NCI-H2227 treated with DMSO at 0.1 percent for 48 hours (cell line): ENCODE results near the gene GIGYF2.

Source experiments
- DNase-seq: peaks from one replicate; lab custom pipeline; 2025; lab: John Stamatoyannopoulos, UW

The GIGYF2 gene

DNA sequence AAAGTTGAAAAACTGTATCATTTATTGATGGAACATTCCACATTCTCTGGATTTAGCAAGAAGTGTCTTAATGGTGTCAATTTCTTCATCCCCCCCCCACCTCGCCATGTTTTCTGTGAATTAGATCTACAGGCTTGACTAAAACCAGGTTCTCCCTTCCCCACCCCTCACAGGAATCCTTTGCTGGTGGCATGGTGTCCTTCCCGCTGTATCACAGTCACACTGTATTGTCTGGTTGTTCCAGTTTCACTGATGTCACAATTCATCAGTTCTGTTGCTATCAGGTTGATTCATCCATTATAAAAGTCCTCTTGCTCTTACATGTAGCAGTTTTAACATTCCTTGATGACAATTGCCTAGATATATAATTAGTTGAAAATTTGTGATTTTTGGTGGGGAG is 166.9 kb downstream of the GIGYF2 start:
- DNase-seq, result no peak

DNA sequence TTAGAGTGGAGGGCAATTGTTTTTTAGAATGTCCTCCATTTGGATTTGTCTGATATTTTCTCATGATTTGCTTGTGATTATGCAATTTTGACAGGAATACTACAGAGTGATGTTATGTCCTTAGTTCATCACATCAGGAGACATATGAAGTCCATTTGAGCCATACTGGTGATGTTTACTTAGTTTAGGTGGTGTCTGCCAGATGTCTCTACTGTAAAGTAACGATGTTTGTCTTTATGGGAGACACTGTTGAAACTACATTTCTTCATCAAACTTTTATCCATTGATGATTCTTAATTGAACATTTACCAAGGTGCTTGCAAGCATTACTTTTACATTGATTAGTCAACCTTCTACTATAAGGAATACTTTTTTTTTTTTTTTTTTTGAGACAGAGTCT is 168.0 kb downstream of the GIGYF2 start:
- no peak for DNase-seq

DNA sequence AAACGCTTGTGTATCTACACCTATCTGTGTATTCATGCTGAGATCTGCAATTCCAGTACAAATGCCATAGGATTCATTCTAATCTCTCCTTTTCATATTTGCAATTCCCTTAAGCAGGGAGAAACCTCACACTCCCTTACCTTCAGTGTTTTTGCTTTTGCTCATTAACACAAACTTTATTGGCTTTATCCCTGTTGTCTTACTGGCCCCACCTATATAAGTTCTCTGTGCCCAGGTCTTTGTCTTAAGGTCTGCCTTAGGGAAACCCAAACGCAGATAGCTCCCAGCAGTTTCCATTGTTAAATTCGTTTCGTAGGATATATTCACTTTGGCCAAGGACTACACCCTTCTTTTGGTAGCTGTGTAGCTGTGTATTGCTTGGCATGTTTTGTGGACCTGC is 169.0 kb downstream of the GIGYF2 start:
- no peak for DNase-seq

DNA sequence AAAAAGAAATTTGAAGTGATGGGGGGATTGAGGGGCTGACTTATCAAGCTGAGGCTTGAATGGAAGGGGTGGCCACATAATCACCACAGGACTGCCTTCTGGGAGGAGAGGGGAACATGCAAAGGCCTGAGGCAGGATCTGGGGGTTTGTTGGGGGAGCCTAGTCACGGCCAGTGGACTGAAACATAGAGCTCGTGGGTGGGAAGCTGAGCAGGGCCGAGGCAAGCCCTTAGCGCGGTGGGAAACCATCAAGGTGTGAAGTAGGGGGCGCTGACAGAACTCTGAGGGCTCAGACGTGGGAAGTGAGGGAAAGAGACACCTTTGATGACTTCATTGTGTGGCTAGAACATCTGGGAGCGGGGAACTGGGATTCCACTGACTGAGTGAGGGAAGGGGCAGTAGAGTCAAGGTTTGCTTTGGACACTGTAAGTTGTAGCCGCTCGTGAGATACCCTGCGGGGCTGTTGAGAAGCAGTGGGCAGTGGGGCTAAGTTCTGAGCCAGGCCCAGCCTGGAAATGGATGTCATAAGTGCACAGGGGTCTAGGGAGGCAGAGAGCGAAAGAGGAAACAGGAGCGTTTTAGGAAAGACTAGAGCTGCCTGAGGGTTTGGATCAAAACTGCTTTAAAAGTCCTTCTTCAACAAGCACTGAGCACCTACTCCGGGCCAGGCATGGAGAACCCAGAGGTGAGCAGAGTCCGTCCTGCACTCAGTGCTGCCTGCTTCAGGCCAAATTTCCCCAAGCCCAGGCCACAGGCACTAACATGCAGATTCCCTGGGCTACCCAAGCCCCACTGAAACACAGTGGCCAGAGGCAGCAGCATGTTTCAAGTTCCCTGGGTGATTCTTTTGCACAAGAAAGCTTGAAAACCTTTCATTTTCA is 172.2 kb downstream of the GIGYF2 start:
- DNase-seq, result no peak

DNA sequence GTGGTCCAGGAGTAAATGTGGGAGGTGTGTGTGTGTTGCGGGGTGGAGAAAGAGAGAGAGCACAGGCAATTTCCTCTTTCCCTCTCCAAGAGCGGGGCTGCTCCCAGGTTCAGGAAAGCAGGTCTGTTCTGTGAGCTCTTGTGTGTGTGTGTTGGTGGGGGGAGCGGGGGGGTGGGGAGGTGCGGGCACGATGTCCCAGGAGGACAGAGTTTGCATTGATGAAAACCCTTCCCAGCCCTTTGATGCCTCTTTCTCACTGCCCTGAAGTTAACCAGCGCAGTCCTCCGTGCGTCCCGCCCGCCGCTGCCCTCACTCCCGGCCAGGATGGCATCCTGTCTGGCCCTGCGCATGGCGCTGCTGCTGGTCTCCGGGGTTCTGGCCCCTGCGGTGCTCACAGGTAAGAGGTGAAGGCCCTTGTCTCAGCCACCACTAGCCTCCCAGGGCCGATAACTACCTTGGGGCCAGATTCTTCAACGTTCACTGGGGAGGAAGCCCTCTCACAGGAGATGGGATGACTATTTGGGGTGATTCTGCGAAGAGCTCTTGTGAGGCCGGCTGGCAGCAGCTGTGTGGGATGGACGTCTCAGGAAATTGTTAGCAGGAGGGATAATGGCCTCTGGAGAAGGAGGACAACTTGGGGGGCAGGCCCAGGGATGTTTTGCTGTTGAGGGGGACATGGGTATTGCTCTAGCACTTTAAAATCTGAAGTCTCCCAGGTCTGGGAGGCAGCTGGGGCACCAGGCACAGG is 173.1 kb downstream of the GIGYF2 start, which contains the start of gene SNORC:
Gene SNORC, plus strand, starts transcription at position 247 of the 748 bp plus-strand sequence. Its CDS starts 78 bp downstream, at position 325.
- DNase-seq, result no peak

DNA sequence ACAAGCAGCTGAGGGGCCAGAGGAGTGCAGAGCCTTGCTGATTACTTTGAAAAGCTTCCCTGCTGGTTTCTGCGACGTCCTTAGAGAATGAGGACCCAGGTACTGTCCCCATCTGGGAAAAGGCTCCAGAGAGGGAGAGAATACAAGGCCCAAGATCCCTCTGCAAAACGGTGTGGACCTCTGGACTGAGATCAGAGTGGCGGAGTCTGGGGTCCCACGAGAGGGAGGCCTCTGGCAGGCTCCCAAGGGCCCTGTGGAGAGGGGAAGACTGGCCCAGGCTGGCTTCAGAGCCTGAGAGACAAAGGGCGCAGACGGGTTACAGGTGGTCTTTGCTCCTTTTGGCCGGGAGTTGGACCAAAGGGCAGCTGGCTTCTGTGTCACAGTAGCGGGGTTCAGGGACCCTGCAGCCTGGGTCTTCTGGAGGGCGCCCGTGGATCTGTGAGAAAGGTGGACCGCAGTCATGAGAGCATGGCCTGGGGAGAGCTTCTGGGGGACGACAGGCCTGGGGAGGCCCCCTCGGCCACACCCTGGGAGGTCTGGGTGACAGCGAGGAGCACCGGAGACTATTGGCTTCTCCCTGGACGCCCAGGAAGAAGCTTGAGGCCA is 173.7 kb downstream of the GIGYF2 start:
- no peak for DNase-seq

DNA sequence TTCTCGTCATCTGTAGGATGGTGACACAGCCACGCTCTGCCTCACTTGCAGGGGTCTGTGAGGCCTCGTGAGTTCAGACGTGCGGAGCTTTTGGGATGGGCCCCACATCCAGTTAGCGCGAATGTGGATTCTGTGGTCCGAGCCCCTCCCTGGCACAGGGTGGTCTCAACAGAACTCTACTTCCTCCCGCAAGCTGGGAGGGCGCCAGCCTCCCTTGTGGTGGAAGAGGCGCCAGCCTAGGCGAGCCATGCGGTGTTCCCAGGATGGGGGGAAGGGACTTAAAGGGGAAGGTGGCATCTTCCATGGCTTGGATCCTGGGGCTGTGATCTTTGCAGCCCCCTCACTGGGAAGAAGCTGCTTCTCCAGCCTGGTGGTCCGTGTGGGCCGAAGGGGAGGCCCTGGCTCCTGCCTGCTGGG is 174.3 kb downstream of the GIGYF2 start:
- DNase-seq, result no peak

DNA sequence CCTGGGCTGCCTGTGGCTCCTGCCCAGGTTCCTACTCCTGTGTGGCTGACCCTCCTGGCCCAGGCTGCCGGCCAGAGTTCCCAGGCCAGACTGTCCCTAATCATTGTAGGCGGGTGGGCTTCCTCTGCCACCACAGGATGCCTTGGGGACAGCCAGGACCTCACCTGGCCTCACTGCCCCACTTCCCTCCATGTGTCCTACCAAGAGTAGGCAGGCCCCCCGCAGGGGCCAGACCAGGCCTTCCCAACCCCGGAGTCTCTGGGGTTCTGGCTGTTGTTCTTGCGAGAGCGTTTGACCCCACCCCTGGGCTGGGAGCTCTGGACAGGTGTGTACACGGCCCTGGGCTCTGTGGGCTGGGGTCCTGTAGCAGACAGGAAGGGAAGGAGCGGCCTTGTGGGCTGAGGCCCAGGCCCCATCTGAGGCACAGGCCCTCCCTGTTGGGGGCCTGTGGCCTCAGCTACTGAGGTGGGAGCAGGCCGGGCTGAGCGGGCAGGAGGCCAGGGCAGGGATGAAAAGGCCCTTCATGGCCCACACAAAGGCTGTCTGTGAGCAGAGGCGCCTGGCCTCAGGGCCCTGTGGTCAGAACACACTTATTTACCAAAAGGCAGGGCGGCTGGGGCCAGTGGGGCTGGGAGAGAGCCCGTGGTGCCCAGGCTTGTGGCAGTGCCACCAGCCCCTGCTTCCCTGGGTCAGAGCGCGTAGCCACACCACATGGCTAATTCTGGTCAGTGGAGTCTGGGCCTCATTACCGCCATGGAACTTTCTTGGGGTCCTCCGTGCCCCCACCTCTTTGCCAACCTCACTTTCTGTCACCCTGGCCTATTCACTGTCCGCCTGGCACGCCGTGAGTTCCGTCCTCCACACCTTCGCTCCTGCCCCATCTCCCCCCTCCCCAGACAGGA is 175.0 kb downstream of the GIGYF2 start:
- DNase-seq, result no peak

DNA sequence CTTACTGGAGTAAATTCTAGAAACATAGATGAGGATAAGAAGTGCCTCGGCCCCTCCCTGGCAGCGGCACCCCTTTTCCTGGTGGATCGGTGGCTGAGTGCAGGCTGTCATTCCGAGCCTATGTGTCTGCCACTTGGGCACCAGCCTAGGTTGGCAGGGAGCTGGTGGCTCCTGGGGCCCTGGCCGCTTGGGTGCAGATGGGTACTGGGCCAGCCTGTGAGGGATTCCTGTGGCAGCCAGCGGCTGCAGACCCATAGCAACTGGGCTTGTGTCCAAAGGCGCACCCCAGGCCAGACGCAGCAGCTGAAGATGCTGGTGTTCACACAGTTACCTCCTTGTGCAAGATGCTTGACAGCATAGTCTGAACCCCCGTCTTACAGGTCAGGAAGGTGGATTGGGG is 175.7 kb downstream of the GIGYF2 start:
- DNase-seq, result no peak

DNA sequence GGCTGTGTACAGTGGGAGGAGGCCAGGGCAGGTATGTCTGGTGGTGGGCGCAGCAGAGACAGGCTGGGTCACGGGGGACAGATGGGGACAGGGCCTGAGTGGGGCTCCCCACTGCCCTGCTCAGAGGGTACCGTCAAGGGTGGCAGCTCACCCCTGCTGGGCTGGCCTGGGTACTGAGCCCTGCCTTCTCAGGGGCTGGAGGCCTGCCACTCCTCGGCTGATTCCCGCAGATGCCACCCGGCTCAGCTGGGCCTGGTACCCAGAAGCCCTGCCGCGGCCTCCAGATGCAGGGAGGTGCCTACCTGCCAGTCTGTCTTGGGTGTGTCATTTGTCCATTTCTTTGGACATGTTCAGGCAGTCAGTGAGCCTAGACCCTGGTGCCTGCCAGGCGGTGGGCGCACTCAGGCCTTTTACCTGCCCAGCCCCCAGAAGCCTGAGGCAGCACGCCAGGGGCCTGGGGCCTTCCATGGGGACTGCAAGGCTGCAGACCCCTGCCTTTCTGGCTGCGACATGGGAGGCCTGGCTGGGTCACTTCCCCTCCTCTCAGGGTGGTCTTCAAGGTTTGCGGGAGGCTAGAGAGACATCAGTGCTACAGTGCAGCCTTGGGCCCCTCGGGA is 176.3 kb downstream of the GIGYF2 start:
- DNase-seq, result no peak

DNA sequence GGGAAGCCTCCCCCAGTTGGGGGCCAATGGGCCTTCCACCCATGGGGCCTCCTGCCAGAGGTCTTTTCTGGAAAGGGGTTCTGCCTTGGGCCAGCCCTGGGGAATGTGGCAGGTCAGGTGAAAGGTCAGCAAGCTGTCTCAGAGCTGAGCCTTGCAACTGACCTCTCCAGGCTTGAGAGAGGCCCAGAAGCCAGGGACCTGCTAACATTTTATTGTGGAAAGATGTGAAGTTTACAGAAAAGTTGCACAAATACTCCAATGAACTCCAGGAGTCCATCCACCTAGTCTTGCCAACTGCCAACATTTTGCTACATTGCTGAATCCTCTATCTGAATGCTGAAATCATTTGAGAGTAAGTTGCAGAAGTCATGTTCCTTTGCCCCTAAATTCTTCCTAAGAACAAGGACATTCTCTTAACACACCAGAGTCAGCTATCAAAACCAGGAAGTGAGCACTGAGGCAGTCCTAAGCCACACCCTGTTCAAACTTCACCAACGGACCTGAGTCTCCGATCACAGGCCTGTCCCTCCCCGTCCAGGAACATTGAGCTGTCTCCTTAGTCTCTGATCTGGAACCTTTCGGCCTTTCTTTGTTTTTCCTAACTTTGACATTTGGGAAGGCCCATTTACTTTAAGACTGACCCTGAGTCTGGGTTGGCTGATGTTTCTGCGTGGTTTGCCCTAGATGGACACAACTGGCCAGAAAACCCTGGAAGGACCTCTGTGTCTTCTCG is 176.9 kb downstream of the GIGYF2 start:
- no peak for DNase-seq

DNA sequence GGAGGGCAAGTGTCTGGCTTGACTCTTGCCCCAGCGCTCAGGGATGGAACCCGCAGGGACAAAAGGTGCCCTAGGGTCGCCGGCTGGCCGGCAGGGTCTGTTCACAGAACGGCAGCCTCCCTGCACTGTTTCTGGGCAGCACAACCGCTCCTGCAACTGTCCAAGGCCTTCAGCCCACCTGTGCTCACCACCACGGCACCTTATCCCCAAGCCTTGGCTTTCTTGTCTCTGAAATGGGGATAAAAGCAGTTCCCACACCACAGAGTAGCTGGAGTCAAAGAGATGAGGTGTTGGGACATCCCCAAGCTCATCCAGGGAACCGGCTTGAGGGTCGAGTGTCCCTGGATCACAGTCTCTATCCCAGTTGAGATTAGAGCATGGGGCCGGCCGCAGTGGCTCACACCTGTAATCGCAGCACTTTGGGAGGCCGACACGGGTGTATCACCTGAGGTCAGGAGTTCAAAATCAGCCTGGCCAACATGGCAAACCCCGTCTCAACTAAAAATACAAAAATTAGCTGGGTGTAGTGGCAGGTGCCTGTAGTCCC is 177.6 kb downstream of the GIGYF2 start:
- DNase-seq, result no peak

DNA sequence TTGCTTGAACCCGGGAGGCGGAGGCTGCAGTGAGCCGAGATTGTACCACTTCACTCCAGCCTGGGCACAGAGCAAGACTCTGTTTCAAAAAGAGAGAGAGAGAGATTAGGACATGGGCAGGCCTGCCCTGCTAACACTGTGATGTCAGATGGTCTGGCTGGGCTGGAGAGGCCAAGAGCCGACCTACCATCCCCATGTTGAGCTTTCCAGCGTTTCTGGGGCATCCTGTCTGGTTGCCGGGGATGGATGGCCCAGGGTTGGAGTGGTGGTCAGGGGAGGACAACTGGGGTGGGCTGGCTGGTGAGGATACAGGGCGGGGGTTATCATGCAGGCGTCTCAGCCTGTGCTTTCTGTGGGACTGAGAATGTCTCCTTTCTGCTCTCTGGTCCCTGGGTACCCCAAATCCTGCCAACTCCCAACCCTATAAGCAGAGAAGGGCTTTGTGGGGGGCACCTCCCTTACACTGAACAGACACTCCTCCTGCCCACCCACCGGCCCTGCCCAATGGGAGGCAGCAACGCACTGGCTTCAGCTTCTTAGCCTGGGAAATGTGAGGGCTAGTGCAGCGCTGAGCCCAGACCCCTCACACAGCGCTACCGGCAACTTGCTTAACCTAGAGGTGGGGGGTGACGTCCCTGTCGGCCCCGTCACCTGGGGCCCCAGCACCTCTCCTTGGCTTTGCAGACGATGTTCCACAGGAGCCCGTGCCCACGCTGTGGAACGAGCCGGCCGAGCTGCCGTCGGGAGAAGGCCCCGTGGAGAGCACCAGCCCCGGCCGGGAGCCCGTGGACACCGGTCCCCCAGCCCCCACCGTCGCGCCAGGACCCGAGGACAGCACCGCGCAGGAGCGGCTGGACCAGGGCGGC is 178.4 kb downstream of the GIGYF2 start:
- DNase-seq, result no peak

DNA sequence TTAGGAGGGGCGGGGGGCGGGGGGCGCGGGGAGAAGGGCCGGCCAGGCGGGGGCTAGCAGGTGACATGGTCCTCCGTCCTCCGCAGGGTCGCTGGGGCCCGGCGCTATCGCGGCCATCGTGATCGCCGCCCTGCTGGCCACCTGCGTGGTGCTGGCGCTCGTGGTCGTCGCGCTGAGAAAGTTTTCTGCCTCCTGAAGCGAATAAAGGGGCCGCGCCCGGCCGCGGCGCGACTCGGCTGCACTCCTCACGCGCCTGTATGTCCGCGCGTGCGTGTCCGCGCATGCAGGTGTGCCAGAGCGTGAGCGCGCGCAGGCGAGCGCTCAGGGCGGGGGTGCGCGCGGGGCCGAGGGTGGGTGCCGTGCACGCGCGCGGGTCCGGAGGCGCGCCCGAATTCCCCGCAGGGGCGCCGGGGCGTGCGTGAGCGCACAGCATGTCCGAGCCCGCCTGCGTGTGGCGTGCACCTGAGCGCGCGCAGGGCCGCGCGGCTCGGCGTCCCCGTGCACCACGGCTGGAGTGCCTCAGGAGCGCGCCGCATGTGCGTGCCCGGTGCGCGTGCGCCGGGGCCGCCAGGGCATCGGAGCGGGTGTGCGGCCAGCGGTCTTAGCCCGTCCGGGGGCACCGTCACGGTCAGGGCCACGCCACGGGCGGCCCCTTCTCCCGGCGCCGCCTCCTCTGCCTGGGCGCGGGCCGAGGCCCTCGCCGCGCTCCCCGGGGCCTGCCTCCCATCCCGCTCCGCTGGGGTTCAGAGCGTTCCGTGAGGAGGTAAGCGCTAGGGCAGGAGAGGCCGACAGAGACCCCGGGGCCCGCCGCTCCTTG is 179.2 kb downstream of the GIGYF2 start:
- peak; percentile 29 for DNase-seq

DNA sequence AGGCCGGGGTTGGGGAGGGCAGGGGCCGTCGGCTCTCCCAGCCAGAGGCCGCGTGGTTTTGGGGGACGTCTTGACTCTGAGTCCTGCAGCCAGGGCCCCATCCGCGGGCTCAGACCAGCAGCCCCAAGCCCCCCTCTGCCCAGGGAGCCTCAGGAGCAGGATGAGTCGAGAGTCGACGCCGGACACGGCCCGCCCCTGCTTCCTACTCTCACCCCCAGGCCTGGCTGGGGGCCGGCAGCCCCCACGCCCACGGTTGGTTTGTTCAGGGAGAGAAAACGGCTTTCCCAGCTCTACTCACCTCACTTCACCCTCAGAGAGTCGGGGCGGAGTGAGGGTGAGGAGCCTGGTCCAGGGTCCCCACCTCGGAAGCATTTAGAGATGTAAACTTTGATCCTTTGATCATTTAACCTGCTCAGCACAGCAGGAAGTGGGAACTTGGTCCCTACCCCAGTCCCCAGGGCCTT is 179.9 kb downstream of the GIGYF2 start:
- DNase-seq, result no peak

DNA sequence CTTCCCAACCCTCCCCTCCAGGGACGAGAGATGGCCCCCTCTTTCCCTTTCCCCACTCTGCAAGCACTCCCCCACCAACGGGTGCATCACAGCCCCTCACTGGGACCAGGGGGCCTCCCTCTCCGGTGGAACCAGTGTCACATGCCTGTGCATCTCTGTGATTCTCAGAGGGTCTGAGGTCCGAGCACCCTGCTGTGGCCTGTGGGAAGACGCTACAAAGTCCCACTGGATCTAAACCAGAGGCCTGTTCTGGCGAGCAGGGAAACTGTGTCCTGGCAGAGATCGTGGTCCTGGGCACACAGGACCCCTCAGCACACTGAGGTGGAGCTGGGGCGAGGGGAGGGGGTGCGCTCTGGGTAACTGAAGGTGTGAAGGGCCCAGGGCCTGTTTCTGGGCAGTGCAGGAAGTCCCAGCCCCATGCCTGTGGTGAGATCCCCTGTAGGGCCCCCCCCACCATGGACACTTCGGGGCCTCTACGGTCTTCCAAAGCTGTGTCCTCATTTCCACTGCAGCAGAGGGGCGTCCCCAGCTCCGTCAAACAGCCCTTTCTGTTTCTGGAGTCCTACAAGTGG is 180.9 kb downstream of the GIGYF2 start:
- no peak for DNase-seq

DNA sequence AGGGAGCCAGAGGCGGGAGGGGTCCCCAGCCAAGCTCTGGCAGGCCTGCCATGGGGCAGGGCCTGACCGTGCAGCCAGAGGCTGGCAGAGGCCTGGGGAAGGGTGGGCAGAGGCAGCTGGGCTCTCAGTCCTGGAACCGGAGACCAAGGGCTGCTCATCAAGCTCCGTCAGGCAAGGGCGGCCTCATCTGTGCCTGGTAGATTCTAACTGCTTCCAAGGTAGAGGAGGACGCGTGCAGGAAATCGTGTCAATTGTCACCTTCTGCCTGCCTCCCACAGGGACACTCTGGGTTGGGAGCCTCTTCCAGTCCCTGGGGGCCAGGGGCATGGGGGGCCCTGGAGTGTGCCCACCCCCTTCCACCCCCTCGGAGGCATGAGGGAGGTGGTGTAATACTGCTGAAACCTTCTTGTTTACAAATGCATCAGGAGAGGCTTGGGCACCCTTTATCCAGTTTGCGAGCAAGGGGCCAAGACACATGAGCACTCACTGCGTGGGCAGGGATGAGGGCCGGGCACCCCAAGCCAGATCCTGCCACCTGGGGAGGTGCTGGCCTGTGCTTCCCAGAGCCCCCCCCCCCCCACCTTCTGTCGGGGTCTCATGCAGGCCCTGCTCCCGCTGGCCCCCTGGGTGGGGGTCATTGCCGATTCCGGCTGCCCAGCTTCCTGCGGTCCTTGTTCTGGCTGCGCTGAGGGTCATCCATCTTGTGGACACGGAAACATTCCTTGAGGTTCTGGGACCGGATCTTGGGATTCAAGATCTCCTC is 181.9 kb downstream of the GIGYF2 start:
- no peak for DNase-seq
